Panc1 (cell line): ENCODE results near the gene PRPF18. TPM values are rescaled to one million over a fixed set of nuclear protein-coding genes. Genes with fewer than 3 reads are reported as not detected.

Source experiments
- total RNA-seq: library from RNA; stranded (reverse); gene quantifications from one replicate; pipeline ENCODE4 v1.2.1, GENCODE V29; 2021; ENCODE audit not compliant: unreplicated experiment

PRPF18 gene
- total RNA-seq, 1 experiment from 2014 or later: 12.0 TPM

Other genes with a start within 250 kb of the PRPF18 start
- 47.1 TPM for gene SEPHS1, start 238.7 kb upstream of the PRPF18 start, total RNA-seq
- gene BEND7, start 58.0 kb upstream of the PRPF18 start, total RNA-seq: 7.6 TPM